ENCODE measurements around the gene ATG2A.

- TF ChIP-seq, protein P1, sequence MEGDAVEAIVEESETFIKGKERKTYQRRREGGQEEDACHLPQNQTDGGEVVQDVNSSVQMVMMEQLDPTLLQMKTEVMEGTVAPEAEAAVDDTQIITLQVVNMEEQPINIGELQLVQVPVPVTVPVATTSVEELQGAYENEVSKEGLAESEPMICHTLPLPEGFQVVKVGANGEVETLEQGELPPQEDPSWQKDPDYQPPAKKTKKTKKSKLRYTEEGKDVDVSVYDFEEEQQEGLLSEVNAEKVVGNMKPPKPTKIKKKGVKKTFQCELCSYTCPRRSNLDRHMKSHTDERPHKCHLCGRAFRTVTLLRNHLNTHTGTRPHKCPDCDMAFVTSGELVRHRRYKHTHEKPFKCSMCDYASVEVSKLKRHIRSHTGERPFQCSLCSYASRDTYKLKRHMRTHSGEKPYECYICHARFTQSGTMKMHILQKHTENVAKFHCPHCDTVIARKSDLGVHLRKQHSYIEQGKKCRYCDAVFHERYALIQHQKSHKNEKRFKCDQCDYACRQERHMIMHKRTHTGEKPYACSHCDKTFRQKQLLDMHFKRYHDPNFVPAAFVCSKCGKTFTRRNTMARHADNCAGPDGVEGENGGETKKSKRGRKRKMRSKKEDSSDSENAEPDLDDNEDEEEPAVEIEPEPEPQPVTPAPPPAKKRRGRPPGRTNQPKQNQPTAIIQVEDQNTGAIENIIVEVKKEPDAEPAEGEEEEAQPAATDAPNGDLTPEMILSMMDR (optimal IDR thresholded peaks at IDR 0.05 in 1 of 3, IDR thresholded peaks at IDR 0.05 in 1 of 3, conservative IDR thresholded peaks at IDR 0.05 in 1 of 3; ENCODE audit: extremely low read depth in 1 of 3, insufficient read depth in 2 of 3, low read length in 3 of 3) = no peak
- no peak for TF ChIP-seq EZH2 (IDR thresholded peaks at IDR 0.05; ENCODE audit: low read length)
Measured at GRCh38 chr11:64930340-64930739, 13.3 kb upstream of the ATG2A start.

All from keratinocyte (primary cell).